HepG2 (cell line): ENCODE data around the gene UTF1. TPM values are rescaled to one million over a fixed set of nuclear protein-coding genes. Genes with fewer than 3 reads are reported as not detected.

Source experiments
- ATAC-seq: fragments of 200-7000 bp; cut with Tn5 transposase; 3 replicates; pipeline ENCODE4 v1.9.1; 2020; ENCODE audit warnings: mild to moderate bottlenecking, moderate library complexity
- BruUV-seq: library from RNA; stranded (reverse); fragments of 400-500 nt; replicated peaks from 2 replicates; lab custom pipeline; 2021; lab: Mats Ljungman, UMichigan
- CTCF ChIA-PET: fragments of 300-600 bp; formaldehyde crosslinking; extraction: SDS; loops from one replicate; lab custom pipeline; 2021; ENCODE audit warnings: low total read pairs, inconsistent platforms, low intra/inter-chr PET ratio; lab: Yijun Ruan, JAX
- POLR2A ChIA-PET: fragments of 350-600 bp; sonication (Branson Sonifier 250); formaldehyde crosslinking; loops from one replicate; lab custom pipeline; 2020; ENCODE audit warnings: antibody characterized with exemption, inconsistent platforms; lab: Yijun Ruan, JAX
- DNase-seq: peaks from one replicate; pipeline ENCODE4 v3.0.0-alpha.2; 2015; ENCODE audit warnings: low spot score
- FAIRE-seq: peaks from 3 replicates; lab custom pipeline; 2011; peaks lifted over from hg19 to GRCh38; lab: Jason Lieb, UNC
- H2AFZ ChIP-seq: one replicate; pipeline ENCODE4 v1.6.1; 2011; ENCODE audit warnings: low read length, inconsistent platforms
- H3K27ac ChIP-seq: fragments of 300-600 bp; 3 replicates; pipeline ENCODE4 v1.8.0; 2011; ENCODE audit warnings: mixed run types, mild to moderate bottlenecking, mixed read lengths, low read length, inconsistent platforms; ENCODE audit not compliant: insufficient read depth; ENCODE audit errors: extremely low read length
- H3K27me3 ChIP-seq, 2 experiments: fragments of 200-600 bp in 1 of 2; 2 replicates in 1 of 2; 3 replicates in 1 of 2; pipeline versions ENCODE4 v1.6.0 to v1.8.0; 2011; ENCODE audit warnings: low read length in 2 of 2, mild to moderate bottlenecking in 2 of 2, moderate library complexity in 2 of 2, inconsistent platforms in 1 of 2; ENCODE audit not compliant: insufficient read depth in 2 of 2, control insufficient read depth in 1 of 2
- H3K36me3 ChIP-seq, 2 experiments: fragments of 200-600 bp in 1 of 2; replicated peaks in 1 of 2; 2 replicates in 1 of 2; 3 replicates in 1 of 2; pipeline versions ENCODE4 v1.5.1 to v1.8.0; 2011; ENCODE audit warnings: low read length in 2 of 2, inconsistent platforms in 1 of 2; ENCODE audit not compliant: insufficient read depth in 2 of 2, control insufficient read depth in 1 of 2
- H3K4me1 ChIP-seq: 2 replicates; pipeline ENCODE4 v1.5.1; 2012; ENCODE audit warnings: low read length, inconsistent platforms; ENCODE audit not compliant: insufficient read depth
- H3K4me2 ChIP-seq: 2 replicates; pipeline ENCODE4 v1.6.0; 2011; ENCODE audit warnings: low read depth, low read length, inconsistent platforms
- H3K4me3 ChIP-seq, 3 experiments: fragments of 200-600 bp in 1 of 3; sonication (generic), shearing (Covaris generic) in 1 of 3; replicated peaks in 1 of 3; 2 replicates each; pipeline ENCODE4 v1.5.1; 2011 to 2016; ENCODE audit warnings: low read length in 3 of 3, inconsistent platforms in 2 of 3, low read depth in 2 of 3, mild to moderate bottlenecking in 2 of 3, control low read depth in 1 of 3, mixed read lengths in 1 of 3; ENCODE audit not compliant: insufficient read depth in 1 of 3
- H3K79me2 ChIP-seq: one replicate; pipeline ENCODE4 v1.6.1; 2011; ENCODE audit warnings: low read length, inconsistent platforms; ENCODE audit not compliant: insufficient read depth
- H3K9ac ChIP-seq: 2 replicates; pipeline ENCODE4 v1.6.0; 2011; ENCODE audit warnings: mild to moderate bottlenecking, low read depth, low read length, inconsistent platforms; ENCODE audit not compliant: insufficient read depth
- H3K9me3 ChIP-seq: 2 replicates; pipeline ENCODE4 v1.5.1; 2012; ENCODE audit warnings: mild to moderate bottlenecking, low read length
- H4K20me1 ChIP-seq: 2 replicates; pipeline ENCODE4 v1.6.0; 2011; ENCODE audit warnings: inconsistent platforms, mild to moderate bottlenecking, low read length, moderate library complexity; ENCODE audit not compliant: insufficient read depth
- ARHGAP35 ChIP-seq: sonication (generic); formaldehyde crosslinking; IDR thresholded peaks from 2 replicates; pipeline ENCODE4 v1.9.0; 2022; ENCODE audit warnings: mild to moderate bottlenecking, inconsistent platforms, moderate library complexity, missing genetic modification reagents, borderline replicate concordance
- ARNT2 ChIP-seq: sonication (generic); formaldehyde crosslinking; IDR thresholded peaks from 2 replicates; pipeline ENCODE4 v1.8.0; 2022; ENCODE audit warnings: mild to moderate bottlenecking, low read depth, missing genetic modification reagents, moderate library complexity
- CCDC6 ChIP-seq: sonication (generic); formaldehyde crosslinking; IDR thresholded peaks from 2 replicates; pipeline ENCODE4 v1.8.1; 2022; ENCODE audit warnings: mild to moderate bottlenecking, missing genetic modification reagents, moderate library complexity
- FOXM1 ChIP-seq: sonication (generic); formaldehyde crosslinking; IDR thresholded peaks from 2 replicates; pipeline ENCODE4 v1.5.0; 2020; ENCODE audit warnings: missing genetic modification reagents
- GMEB1 ChIP-seq: sonication (generic); formaldehyde crosslinking; IDR thresholded peaks from 2 replicates; pipeline ENCODE4 v1.5.1; 2020; ENCODE audit warnings: missing genetic modification reagents, mild to moderate bottlenecking, borderline replicate concordance
- GPBP1L1 ChIP-seq: sonication (generic); formaldehyde crosslinking; IDR thresholded peaks from 2 replicates; pipeline ENCODE4 v1.5.0; 2020; ENCODE audit warnings: mild to moderate bottlenecking, missing genetic modification reagents
- MTF2 ChIP-seq: sonication (generic); formaldehyde crosslinking; IDR thresholded peaks from 2 replicates; pipeline ENCODE4 v1.5.0; 2020; ENCODE audit warnings: missing genetic modification reagents, borderline replicate concordance
- SNAPC5 ChIP-seq: sonication (generic); formaldehyde crosslinking; IDR thresholded peaks from 2 replicates; pipeline ENCODE4 v1.8.1; 2023; ENCODE audit warnings: mild to moderate bottlenecking, missing genetic modification reagents, borderline replicate concordance
- ZNF18 ChIP-seq: sonication (generic); formaldehyde crosslinking; IDR thresholded peaks from 2 replicates; pipeline ENCODE4 v1.8.0; 2022; ENCODE audit warnings: mild to moderate bottlenecking, missing genetic modification reagents; ENCODE audit not compliant: insufficient replicate concordance
- ZNF280B ChIP-seq: sonication (generic); formaldehyde crosslinking; IDR thresholded peaks from 2 replicates; pipeline ENCODE4 v1.5.0; 2020; ENCODE audit warnings: missing genetic modification reagents, mild to moderate bottlenecking, borderline replicate concordance
- ZNF691 ChIP-seq: sonication (generic); formaldehyde crosslinking; IDR thresholded peaks from 2 replicates; pipeline ENCODE4 v1.4.0; 2020; ENCODE audit warnings: missing genetic modification reagents, low read depth, mild to moderate bottlenecking, borderline replicate concordance
- ZNF790 ChIP-seq: sonication (generic); formaldehyde crosslinking; IDR thresholded peaks from 2 replicates; pipeline ENCODE4 v1.8.0; 2022; ENCODE audit warnings: missing genetic modification reagents, mild to moderate bottlenecking, borderline replicate concordance
- WGBS: methylation state at CpG from one replicate; pipeline ENCODE4 v1.1.6; 2017; ENCODE audit warnings: low lambda C conversion rate; 5-methylcytosine and 5-hydroxymethylcytosine counted together
- in situ Hi-C: cut with HindIII; loops from 2 replicates; pipeline ENCODE4 v1.10.0; 2017; ENCODE audit warnings: low pct_unique_long_range_greater_than_20kb; ENCODE audit not compliant: extremely low pct_ligation_motif_present
- intact Hi-C: fragments of 100-400 bp; cut with micrococcal nuclease; formaldehyde crosslinking; loops from one replicate; pipeline ENCODE4 v1.10.0; 2022; ENCODE audit not compliant: unreplicated experiment
- polyA plus RNA-seq, 8 experiments: library from polyadenylated mRNA; depleted of rRNA in 3 of 8; stranded (reverse) in 7 of 8; unstranded in 1 of 8; fragments of >200 nt; fragmentation: Illumina TruSeq in 4 of 8; extraction: Trizol in 4 of 8; gene quantifications; 2 replicates each; pipeline versions ENCODE4 v1.2.1 to v1.2.3, GENCODE V29; 2011 to 2016; ENCODE audit warnings: low read depth in 4 of 8, missing spikeins in 1 of 8, mixed read lengths in 1 of 8; ENCODE audit not compliant: insufficient read depth in 1 of 8
- total RNA-seq, 5 experiments: library from RNA; depleted of rRNA; stranded (reverse); fragments of >200 nt; fragmentation: Illumina TruSeq; extraction: Trizol; gene quantifications; 2 replicates each; pipeline ENCODE4 v1.2.3, GENCODE V29; 2016; ENCODE audit warnings: low read depth in 1 of 5

UTF1 gene
- total and polyA plus RNA-seq, 2 of the 13 experiments (the other 11 are each of a cell fraction or from before 2014, with no cell fraction given) = not detected

- H3K4me1 ChIP-seq = no peaks in the 10 kb centered on the region
- H3K36me3 ChIP-seq = no peaks in the 10 kb centered on the region
- peaks cover 10 to 55% of the 10 kb centered on the region in 2 experiments for H3K27me3 ChIP-seq
- 54% methylated on average over 23 of the region's 44 CpGs for WGBS
- no peak overlapping the region for H3K27ac ChIP-seq
- ATAC-seq (no peak), FAIRE-seq (no peak), DNase-seq (no peak)
- intact Hi-C loops (no loop called here), in situ Hi-C loops (no loop called here)
- H3K4me3 ChIP-seq = no peak overlapping the region
- TF ChIP-seq MTF2 = no peak
- no peak for TF ChIP-seq ZNF691
- TF ChIP-seq ZNF280B (CRISPR knock-in tag) = no peak
- no peak for TF ChIP-seq FOXM1 (CRISPR knock-in tag)
- TF ChIP-seq ZNF18 (CRISPR knock-in tag) = no peak
- TF ChIP-seq ARNT2 = no peak
- no peak for TF ChIP-seq GPBP1L1 (CRISPR knock-in tag)
- TF ChIP-seq ZNF790 (CRISPR knock-in tag) = no peak
- no peak for TF ChIP-seq CCDC6 (CRISPR knock-in tag)
- no peak for TF ChIP-seq GMEB1 (CRISPR knock-in tag)
- TF ChIP-seq SNAPC5 = no peak
- no peak for TF ChIP-seq ARHGAP35 (CRISPR knock-in tag)
- no peak overlapping the region for H3K9ac ChIP-seq
- ChIA-PET CTCF (no interaction called here), POLR2A (no interaction called here)
- H4K20me1 ChIP-seq = 0 out of 2 replicates have a peak, but pooled peaks cover 3% of the 10 kb centered on the region
- H3K9me3 ChIP-seq = no peaks in the 10 kb centered on the region
- H2AFZ ChIP-seq = no peak overlapping the region
- BruUV-seq = no TSS peak
- H3K4me2 ChIP-seq = no peak overlapping the region
- no peaks in the 10 kb centered on the region for H3K79me2 ChIP-seq
These were observed 1.4 kb downstream of the UTF1 start for GRCh38 chr10:133231244-133231945.
